Hepatocyte (in vitro differentiated cells): Measurements from ENCODE around the gene ZBTB7C. TPM values are rescaled to one million over a fixed set of nuclear protein-coding genes. Genes with fewer than 3 reads are reported as not detected.

Source experiments
- DNase-seq: peaks from one replicate; pipeline ENCODE4 v3.0.0-alpha.2; 2016; ENCODE audit warnings: low spot score
- H2AFZ ChIP-seq: fragments of 200-600 bp; sonication (generic); 2 replicates; pipeline ENCODE4 v1.6.0; 2016; ENCODE audit warnings: antibody characterized with exemption, mild to moderate bottlenecking
- H3K27ac ChIP-seq: fragments of 200-600 bp; sonication (generic); 2 replicates; pipeline ENCODE4 v1.5.1; 2016; ENCODE audit warnings: mild to moderate bottlenecking
- H3K27me3 ChIP-seq: fragments of 200-600 bp; sonication (generic); 2 replicates; pipeline ENCODE4 v1.6.1; 2016
- H3K36me3 ChIP-seq: fragments of 200-600 bp; sonication (generic); replicated peaks from 2 replicates; pipeline ENCODE4 v1.5.1; 2016; ENCODE audit warnings: low read depth; ENCODE audit not compliant: insufficient read depth
- H3K4me1 ChIP-seq: fragments of 200-600 bp; sonication (generic); 2 replicates; pipeline ENCODE4 v1.5.1; 2016; ENCODE audit warnings: mild to moderate bottlenecking, moderate library complexity; ENCODE audit not compliant: insufficient read depth
- H3K4me2 ChIP-seq: fragments of 200-600 bp; sonication (generic); 2 replicates; pipeline ENCODE4 v1.6.0; 2016
- H3K4me3 ChIP-seq: fragments of 200-600 bp; sonication (generic); 2 replicates; pipeline ENCODE4 v1.5.1; 2016; ENCODE audit warnings: mild to moderate bottlenecking
- H3K79me2 ChIP-seq: fragments of 200-600 bp; sonication (generic); 2 replicates; pipeline ENCODE4 v1.6.0; 2017; ENCODE audit warnings: mild to moderate bottlenecking
- H3K9me2 ChIP-seq: fragments of 200-600 bp; sonication (generic); replicated peaks from 2 replicates; pipeline ENCODE4 v1.6.0; 2017; ENCODE audit warnings: mild to moderate bottlenecking; ENCODE audit not compliant: insufficient read depth
- H3K9me3 ChIP-seq: fragments of 200-600 bp; sonication (generic); 2 replicates; pipeline ENCODE4 v1.5.1; 2016; ENCODE audit warnings: low read depth, mild to moderate bottlenecking
- H4K20me1 ChIP-seq: fragments of 200-600 bp; sonication (generic); 2 replicates; pipeline ENCODE4 v1.6.0; 2016; ENCODE audit warnings: mild to moderate bottlenecking; ENCODE audit not compliant: insufficient read depth, poor library complexity, severe bottlenecking
- CTCF ChIP-seq: fragments of 200-600 bp; sonication (generic); IDR thresholded peaks from 2 replicates; pipeline ENCODE4 v1.5.1; 2016; ENCODE audit warnings: antibody characterized with exemption, mild to moderate bottlenecking; ENCODE audit not compliant: poor library complexity
- EZH2 ChIP-seq: fragments of 200-600 bp; sonication (generic); IDR thresholded peaks from 2 replicates; pipeline ENCODE4 v1.6.1; 2016; ENCODE audit warnings: antibody characterized with exemption, mild to moderate bottlenecking, borderline replicate concordance
- EZH2phosphoT487 ChIP-seq: fragments of 200-600 bp; sonication (generic); IDR thresholded peaks from one replicate; pipeline ENCODE4 v1.6.1; 2018; ENCODE audit warnings: antibody characterized with exemption, mild to moderate bottlenecking, low read depth, moderate library complexity; ENCODE audit not compliant: unreplicated experiment, severe bottlenecking
- WGBS: methylation state at CpG from one replicate; pipeline ENCODE4 v1.1.6; 2016; ENCODE audit warnings: low lambda C conversion rate; ENCODE audit errors: missing lambda C conversion rate; 5-methylcytosine and 5-hydroxymethylcytosine counted together
- polyA plus RNA-seq: library from polyadenylated mRNA; unstranded; fragments of >200 nt; fragmentation: Nextera tagmentation; extraction: Ambion mirVana; gene quantifications from 2 replicates; pipeline ENCODE4 v1.2.1, GENCODE V29; 2016
- total RNA-seq: library from RNA; depleted of rRNA; stranded (reverse); fragments of >200 nt; gene quantifications from 2 replicates; pipeline ENCODE4 v1.2.3, GENCODE V29; 2014

Gene ZBTB7C
- total and polyA plus RNA-seq, 2 experiments from 2014 or later: 0.70 to 1.0 TPM

- no peaks in the 10 kb centered on the region for H3K9me2 ChIP-seq
- peaks cover 5% of the 10 kb centered on the region for H3K4me1 ChIP-seq
- 33% methylated on average over 6 of the region's 6 CpGs for WGBS
- no peaks in the 10 kb centered on the region for H3K9me3 ChIP-seq
- no peaks in the 10 kb centered on the region for H3K79me2 ChIP-seq
- DNase-seq: no peak
- H3K27me3 ChIP-seq: peaks cover 2% of the 10 kb centered on the region
- H3K4me3 ChIP-seq: no peak overlapping the region
- no peak for TF ChIP-seq EZH2phosphoT487
- TF ChIP-seq EZH2: no peak
- no peak for TF ChIP-seq CTCF
- no peak overlapping the region for H3K27ac ChIP-seq
- H3K36me3 ChIP-seq: no peaks in the 10 kb centered on the region
- H3K4me2 ChIP-seq: no peak overlapping the region
- H4K20me1 ChIP-seq: no peaks in the 10 kb centered on the region
- H2AFZ ChIP-seq: no peak overlapping the region
Measured at GRCh38 chr18:48314690-48315089, 94.5 kb downstream of the ZBTB7C start.

GRCh38 chr18:48313792-48314191 lies 95.4 kb downstream of the ZBTB7C start:
- H3K36me3 ChIP-seq: no peaks in the 10 kb centered on the region
- no peak overlapping the region for H3K4me2 ChIP-seq
- H4K20me1 ChIP-seq: no peaks in the 10 kb centered on the region
- H3K79me2 ChIP-seq: no peaks in the 10 kb centered on the region
- peaks cover 2% of the 10 kb centered on the region for H3K27me3 ChIP-seq
- no peak overlapping the region for H3K4me3 ChIP-seq
- TF ChIP-seq EZH2phosphoT487 (no peak), EZH2 (no peak), CTCF (no peak)
- H3K9me2 ChIP-seq: no peaks in the 10 kb centered on the region
- 92% methylated on average over 6 of the region's 6 CpGs for WGBS
- DNase-seq: no peak
- H3K27ac ChIP-seq: no peak overlapping the region
- no peaks in the 10 kb centered on the region for H3K9me3 ChIP-seq
- no peaks in the 10 kb centered on the region for H3K4me1 ChIP-seq
- no peak overlapping the region for H2AFZ ChIP-seq

GRCh38 chr18:48312066-48312465 lies 97.1 kb downstream of the ZBTB7C start:
- no peaks in the 10 kb centered on the region for H3K79me2 ChIP-seq
- no peaks in the 10 kb centered on the region for H4K20me1 ChIP-seq
- no peaks in the 10 kb centered on the region for H3K9me2 ChIP-seq
- no peaks in the 10 kb centered on the region for H3K4me1 ChIP-seq
- no peak for DNase-seq
- H3K27ac ChIP-seq: no peak overlapping the region
- 92% methylated on average over 5 of the region's 5 CpGs for WGBS
- H3K4me3 ChIP-seq: no peak overlapping the region
- H3K9me3 ChIP-seq: no peaks in the 10 kb centered on the region
- no peak overlapping the region for H3K4me2 ChIP-seq
- no peak for TF ChIP-seq EZH2
- no peak for TF ChIP-seq CTCF
- no peak for TF ChIP-seq EZH2phosphoT487
- H2AFZ ChIP-seq: no peak overlapping the region
- H3K36me3 ChIP-seq: no peaks in the 10 kb centered on the region
- peaks cover 2% of the 10 kb centered on the region for H3K27me3 ChIP-seq

- no peak overlapping the region for H2AFZ ChIP-seq
- H3K36me3 ChIP-seq: no peaks in the 10 kb centered on the region
- H3K9me3 ChIP-seq: no peaks in the 10 kb centered on the region
- WGBS: 60% methylated on average over 3 of the region's 3 CpGs
- peaks cover 2% of the 10 kb centered on the region for H3K27me3 ChIP-seq
- DNase-seq: no peak
- H3K79me2 ChIP-seq: no peaks in the 10 kb centered on the region
- no peak overlapping the region for H3K27ac ChIP-seq
- no peak overlapping the region for H3K4me3 ChIP-seq
- no peaks in the 10 kb centered on the region for H4K20me1 ChIP-seq
- no peak for TF ChIP-seq EZH2
- TF ChIP-seq EZH2phosphoT487: no peak
- no peak for TF ChIP-seq CTCF
- H3K4me2 ChIP-seq: no peak overlapping the region
- no peaks in the 10 kb centered on the region for H3K9me2 ChIP-seq
- no peaks in the 10 kb centered on the region for H3K4me1 ChIP-seq
Measured at GRCh38 chr18:48310999-48311398, 98.2 kb downstream of the ZBTB7C start.
